GM12875 (cell line): ENCODE measurements around the gene DISP3.

ENCODE experiments used
- H3K4me3 ChIP-seq: one replicate; pipeline ENCODE4 v1.5.1; 2011; ENCODE audit warnings: low read depth, low read length, control low read depth
- CTCF ChIP-seq: IDR thresholded peaks from 2 replicates; pipeline ENCODE4 v1.5.1; 2011; ENCODE audit warnings: low read depth, mild to moderate bottlenecking, control low read depth, inconsistent platforms, low read length, moderate library complexity, borderline replicate concordance; ENCODE audit not compliant: insufficient read depth

Gene DISP3

GRCh38 chr1:11524465-11525150 lies 45.7 kb downstream of the DISP3 start:
- TF ChIP-seq CTCF = no peak
- H3K4me3 ChIP-seq = no peak overlapping the region

- no peak overlapping the region for H3K4me3 ChIP-seq
- no peak for TF ChIP-seq CTCF
These were observed 46.2 kb downstream of the DISP3 start for GRCh38 chr1:11525151-11525505.

GRCh38 chr1:11525516-11525915 lies 46.6 kb downstream of the DISP3 start:
- TF ChIP-seq CTCF = no peak

GRCh38 chr1:11526071-11526895 lies 47.3 kb downstream of the DISP3 start:
- TF ChIP-seq CTCF = no peak
- H3K4me3 ChIP-seq = no peak overlapping the region

More at GRCh38 chr1:11525516-11525915, 46.6 kb downstream of the DISP3 start:
- no peak overlapping the region for H3K4me3 ChIP-seq

- no peak for TF ChIP-seq CTCF
- H3K4me3 ChIP-seq = no peak overlapping the region
These were observed 48.8 kb downstream of the DISP3 start for GRCh38 chr1:11527541-11528452.

GRCh38 chr1:11528611-11529261 lies 49.8 kb downstream of the DISP3 start:
- TF ChIP-seq CTCF = no peak
- H3K4me3 ChIP-seq = no peak overlapping the region
